Measurements from ENCODE around the gene TENM4. TPM values are rescaled to one million over a fixed set of nuclear protein-coding genes. Genes with fewer than 3 reads are reported as not detected.

Gene TENM4
- total RNA-seq, 1 donor from 2014 or later = 11.9 TPM

DNA sequence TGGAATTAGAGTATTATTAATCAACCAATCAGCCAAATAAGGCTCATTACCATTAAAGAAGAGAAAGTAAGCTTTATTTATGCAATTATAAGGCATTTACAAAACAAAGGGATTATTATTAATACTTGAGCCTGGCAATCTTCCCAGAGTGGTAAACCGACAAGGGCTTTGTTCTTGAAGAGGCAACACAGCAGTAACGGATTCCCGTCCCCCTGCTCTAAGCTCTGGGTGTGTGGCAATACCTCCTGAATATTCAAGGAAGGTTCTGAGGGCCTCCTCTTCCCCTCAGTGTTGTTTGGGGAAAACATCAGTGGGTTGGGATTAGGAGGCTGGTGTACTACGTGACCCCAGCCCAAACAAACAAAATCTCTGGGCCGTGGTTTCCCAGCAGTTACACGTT, 176.5 kb downstream of the TENM4 start:
- Histone ChIP-seq H3K27ac (no peak overlapping the region), H3K9me3 (no peaks in the 10 kb centered on the region), H3K4me1 (no peaks in the 10 kb centered on the region), H3K27me3 (no peaks in the 10 kb centered on the region), H3K4me3 (no peak overlapping the region), H3K36me3 (no peaks in the 10 kb centered on the region)
- intact Hi-C loops (cut with DNase I) = no loop called here
- no peak for DNase-seq (ENCODE audit: low spot score in 2 of 2)
- TF ChIP-seq CTCF (IDR thresholded peaks at IDR 0.05) = no peak

DNA sequence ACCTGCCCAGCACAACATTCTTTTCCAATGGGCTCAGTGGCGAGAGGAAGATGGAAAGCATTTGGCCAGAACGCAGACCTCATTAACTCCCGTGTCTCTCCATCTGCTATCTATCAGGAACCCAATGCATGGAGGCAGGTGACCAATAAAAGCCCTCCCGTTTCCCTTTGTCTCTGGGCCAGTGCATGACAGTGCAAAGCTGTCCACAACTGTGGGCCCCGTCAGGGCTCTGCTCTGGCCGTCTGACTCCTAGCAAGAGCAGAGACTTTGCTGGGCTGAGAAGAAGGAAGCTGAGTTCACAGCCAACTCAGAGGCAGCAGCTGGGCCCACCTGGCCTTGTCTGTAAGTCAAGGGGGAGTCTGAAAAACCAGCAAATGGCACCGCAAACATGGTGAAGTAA, 177.8 kb downstream of the TENM4 start:
- Histone ChIP-seq H3K9me3 (no peaks in the 10 kb centered on the region), H3K4me1 (no peaks in the 10 kb centered on the region), H3K4me3 (no peak overlapping the region), H3K27me3 (no peaks in the 10 kb centered on the region), H3K36me3 (no peaks in the 10 kb centered on the region), H3K27ac (no peak overlapping the region)
- no peak for DNase-seq (ENCODE audit: low spot score in 2 of 2)
- no peak for TF ChIP-seq CTCF (IDR thresholded peaks at IDR 0.05)
- intact Hi-C loops (cut with DNase I) = no loop called here

DNA sequence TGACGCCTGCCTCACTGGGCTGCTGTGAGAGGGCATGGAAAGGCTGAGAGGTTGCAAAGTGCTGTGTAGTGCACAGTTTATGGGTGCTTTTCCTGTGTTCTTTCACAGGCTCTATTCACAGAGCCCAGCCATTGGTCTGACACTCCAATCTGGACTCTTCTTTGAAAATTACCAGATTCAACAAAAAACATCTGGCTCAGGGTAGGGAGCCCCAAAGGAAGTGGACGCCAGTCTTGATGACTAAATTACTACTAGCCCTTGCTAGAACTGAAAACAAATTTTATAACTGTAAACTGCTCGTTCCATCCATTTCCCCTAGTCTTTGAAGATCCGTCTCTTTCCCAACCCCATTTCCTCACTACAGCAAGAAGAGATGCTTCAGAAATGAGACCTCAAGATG, 178.6 kb downstream of the TENM4 start:
- Histone ChIP-seq H3K27ac (no peak overlapping the region), H3K36me3 (no peaks in the 10 kb centered on the region), H3K27me3 (no peaks in the 10 kb centered on the region), H3K9me3 (no peaks in the 10 kb centered on the region), H3K4me1 (no peaks in the 10 kb centered on the region), H3K4me3 (no peak overlapping the region)
- DNase-seq (ENCODE audit: low spot score in 2 of 2) = no peak
- TF ChIP-seq CTCF (IDR thresholded peaks at IDR 0.05) = no peak
- intact Hi-C loops (cut with DNase I) = no loop called here

DNA sequence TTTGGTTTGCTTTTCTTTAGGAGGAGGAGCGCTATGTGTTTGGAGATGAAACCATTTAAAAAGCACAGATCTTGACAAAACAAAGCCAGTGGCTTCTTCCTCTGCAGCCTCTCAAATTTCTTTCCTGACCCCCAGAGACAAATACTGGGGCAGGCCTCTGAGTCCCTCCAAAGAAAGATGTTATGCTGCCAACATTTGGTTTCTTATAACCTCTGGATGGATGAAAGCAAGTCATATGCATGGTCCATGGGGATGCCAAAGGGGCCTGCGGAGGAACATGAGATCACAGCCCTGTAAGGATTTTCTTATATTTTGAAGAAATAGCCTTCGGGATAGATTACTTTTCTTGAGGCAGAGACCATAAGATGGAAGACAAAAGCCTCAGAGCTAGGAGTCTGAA, 179.1 kb downstream of the TENM4 start:
- TF ChIP-seq CTCF (IDR thresholded peaks at IDR 0.05) = no peak
- H3K27me3 ChIP-seq = no peaks in the 10 kb centered on the region
- H3K4me3 ChIP-seq = no peak overlapping the region
- no peaks in the 10 kb centered on the region for H3K4me1 ChIP-seq
- intact Hi-C loops (cut with DNase I) = no loop called here
- no peak for DNase-seq (ENCODE audit: low spot score in 2 of 2)
- H3K36me3 ChIP-seq = no peaks in the 10 kb centered on the region
- H3K27ac ChIP-seq = no peak overlapping the region
- H3K9me3 ChIP-seq = no peaks in the 10 kb centered on the region

DNA sequence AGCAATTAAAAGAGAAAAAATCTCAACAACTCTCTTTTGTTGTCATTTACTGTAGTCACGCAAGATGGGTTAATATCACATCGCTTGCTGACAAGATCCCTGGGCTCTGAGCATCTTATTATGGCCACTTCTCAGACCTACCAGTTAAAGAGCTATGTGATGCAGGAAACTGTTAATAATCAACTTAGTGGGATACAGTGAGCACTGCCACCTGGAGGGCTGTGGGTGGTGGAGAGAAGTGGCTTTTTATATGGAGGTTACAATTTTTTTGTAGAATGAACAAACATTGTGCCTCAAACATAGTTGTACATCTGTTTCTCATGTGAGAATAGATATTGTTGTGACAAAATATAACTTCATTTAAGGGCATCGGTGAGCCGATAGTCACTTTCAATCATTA, 181.0 kb downstream of the TENM4 start:
- TF ChIP-seq CTCF (IDR thresholded peaks at IDR 0.05) = peak in 1 of 3 experiments; percentile 29
- intact Hi-C loops (cut with DNase I) = no loop called here
- Histone ChIP-seq H3K9me3 (no peaks in the 10 kb centered on the region), H3K4me1 (no peaks in the 10 kb centered on the region), H3K36me3 (no peaks in the 10 kb centered on the region), H3K4me3 (no peak overlapping the region), H3K27ac (no peak overlapping the region), H3K27me3 (no peaks in the 10 kb centered on the region)
- DNase-seq (ENCODE audit: low spot score in 2 of 2) = no peak

DNA sequence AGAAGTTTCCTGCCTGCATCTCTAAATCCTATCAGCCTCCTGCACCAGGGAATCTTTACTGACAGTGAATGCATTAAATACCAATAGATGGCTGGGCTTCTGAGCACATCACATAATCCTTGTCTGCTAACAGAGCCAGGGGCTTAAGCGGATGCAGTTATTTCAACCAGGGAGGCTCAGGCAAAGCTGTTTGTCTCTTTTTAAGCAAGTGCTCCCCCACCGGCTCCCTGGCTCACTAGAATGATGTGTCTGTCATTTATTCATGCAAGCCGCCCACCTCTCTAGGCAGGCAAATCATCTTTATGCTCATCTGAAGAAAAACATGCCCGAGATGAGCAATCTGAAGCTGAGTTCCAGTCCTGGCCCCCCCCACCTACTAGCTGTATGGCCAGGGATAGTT, 182.3 kb downstream of the TENM4 start:
- Histone ChIP-seq H3K4me3 (no peak overlapping the region), H3K27ac (no peak overlapping the region), H3K9me3 (no peaks in the 10 kb centered on the region), H3K27me3 (no peaks in the 10 kb centered on the region), H3K36me3 (no peaks in the 10 kb centered on the region), H3K4me1 (no peaks in the 10 kb centered on the region)
- no peak for DNase-seq (ENCODE audit: low spot score in 2 of 2)
- intact Hi-C loops (cut with DNase I) = no loop called here
- no peak for TF ChIP-seq CTCF (IDR thresholded peaks at IDR 0.05)
